GM12878 (cell line): Measurements from ENCODE around the gene ERN1.
A peak's percentile ranks its signal among the peaks of the same experiment; 100 is the strongest.

ENCODE experiments used
- BRCA1 ChIP-seq: IDR thresholded peaks from 2 replicates; pipeline ENCODE4 v1.6.1; 2011; ENCODE audit warnings: low read depth, low read length, improper control_type of control experiment
- CBX5 ChIP-seq: sonication (generic); IDR thresholded peaks from 2 replicates; pipeline ENCODE4 v1.6.1; 2016; ENCODE audit warnings: low read depth, moderate library complexity, mild to moderate bottlenecking, inconsistent platforms
- CHD2 ChIP-seq: IDR thresholded peaks from 2 replicates; pipeline ENCODE4 v1.6.1; 2011; ENCODE audit warnings: low read depth, low read length, improper control_type of control experiment, borderline replicate concordance
- E2F8 ChIP-seq: fragments of 450-650 bp; IDR thresholded peaks from 2 replicates; pipeline ENCODE4 v1.6.1; 2018; ENCODE audit warnings: mild to moderate bottlenecking, low read depth, moderate library complexity; ENCODE audit not compliant: partially characterized antibody
- EP300 ChIP-seq, 2 experiments: fragments of 150-350 bp in 1 of 2; IDR thresholded peaks; 2 replicates each; pipeline ENCODE4 v1.6.1; 2011 to 2012; ENCODE audit warnings: low read depth in 2 of 2, low read length in 2 of 2, borderline replicate concordance in 1 of 2, improper control_type of control experiment in 1 of 2, inconsistent platforms in 1 of 2; ENCODE audit not compliant: control insufficient read depth in 1 of 2
- POLR2A ChIP-seq: IDR thresholded peaks from 2 replicates; pipeline ENCODE4 v1.6.1; 2011; ENCODE audit warnings: low read depth, mild to moderate bottlenecking, low read length
- SIN3A ChIP-seq: IDR thresholded peaks from 2 replicates; pipeline ENCODE4 v1.6.1; 2012; ENCODE audit warnings: low read depth, low read length, improper control_type of control experiment
- SRF ChIP-seq, 2 experiments: IDR thresholded peaks; 2 replicates each; pipeline ENCODE4 v1.6.1; 2011; ENCODE audit warnings: low read depth in 2 of 2, low read length in 2 of 2, mild to moderate bottlenecking in 1 of 2, moderate library complexity in 1 of 2
- USF2 ChIP-seq: IDR thresholded peaks from 2 replicates; pipeline ENCODE4 v1.6.1; 2011; ENCODE audit warnings: low read depth, low read length, improper control_type of control experiment, borderline replicate concordance
- ZBTB33 ChIP-seq: fragments of 450-650 bp; IDR thresholded peaks from 2 replicates; pipeline ENCODE4 v1.6.1; 2017; ENCODE audit warnings: mild to moderate bottlenecking
- ZZZ3 ChIP-seq: IDR thresholded peaks from 2 replicates; pipeline ENCODE4 v1.6.1; 2011; ENCODE audit warnings: low read depth; ENCODE audit not compliant: control insufficient read depth, insufficient read length
- TF ChIP-seq, protein P1 (sequence below): IDR thresholded peaks from 2 replicates; pipeline ENCODE4 v1.6.1; 2012; ENCODE audit warnings: mild to moderate bottlenecking, low read depth, low read length
- TF ChIP-seq, protein P2 (sequence below): IDR thresholded peaks from 2 replicates; pipeline ENCODE4 v1.6.1; 2012; ENCODE audit warnings: low read depth, low read length, improper control_type of control experiment

- no peak for TF ChIP-seq BRCA1
- TF ChIP-seq EP300 (IDR thresholded peaks at IDR 0.05; ENCODE audit: borderline replicate concordance in 1 of 2, control insufficient read depth in 1 of 2, low read depth in 2 of 2, low read length in 2 of 2): no peak
- no peak for TF ChIP-seq SIN3A
- 0 out of 2 replicates have a peak, but pooled peaks have one; percentile 11 for TF ChIP-seq POLR2A
- TF ChIP-seq, protein P1, sequence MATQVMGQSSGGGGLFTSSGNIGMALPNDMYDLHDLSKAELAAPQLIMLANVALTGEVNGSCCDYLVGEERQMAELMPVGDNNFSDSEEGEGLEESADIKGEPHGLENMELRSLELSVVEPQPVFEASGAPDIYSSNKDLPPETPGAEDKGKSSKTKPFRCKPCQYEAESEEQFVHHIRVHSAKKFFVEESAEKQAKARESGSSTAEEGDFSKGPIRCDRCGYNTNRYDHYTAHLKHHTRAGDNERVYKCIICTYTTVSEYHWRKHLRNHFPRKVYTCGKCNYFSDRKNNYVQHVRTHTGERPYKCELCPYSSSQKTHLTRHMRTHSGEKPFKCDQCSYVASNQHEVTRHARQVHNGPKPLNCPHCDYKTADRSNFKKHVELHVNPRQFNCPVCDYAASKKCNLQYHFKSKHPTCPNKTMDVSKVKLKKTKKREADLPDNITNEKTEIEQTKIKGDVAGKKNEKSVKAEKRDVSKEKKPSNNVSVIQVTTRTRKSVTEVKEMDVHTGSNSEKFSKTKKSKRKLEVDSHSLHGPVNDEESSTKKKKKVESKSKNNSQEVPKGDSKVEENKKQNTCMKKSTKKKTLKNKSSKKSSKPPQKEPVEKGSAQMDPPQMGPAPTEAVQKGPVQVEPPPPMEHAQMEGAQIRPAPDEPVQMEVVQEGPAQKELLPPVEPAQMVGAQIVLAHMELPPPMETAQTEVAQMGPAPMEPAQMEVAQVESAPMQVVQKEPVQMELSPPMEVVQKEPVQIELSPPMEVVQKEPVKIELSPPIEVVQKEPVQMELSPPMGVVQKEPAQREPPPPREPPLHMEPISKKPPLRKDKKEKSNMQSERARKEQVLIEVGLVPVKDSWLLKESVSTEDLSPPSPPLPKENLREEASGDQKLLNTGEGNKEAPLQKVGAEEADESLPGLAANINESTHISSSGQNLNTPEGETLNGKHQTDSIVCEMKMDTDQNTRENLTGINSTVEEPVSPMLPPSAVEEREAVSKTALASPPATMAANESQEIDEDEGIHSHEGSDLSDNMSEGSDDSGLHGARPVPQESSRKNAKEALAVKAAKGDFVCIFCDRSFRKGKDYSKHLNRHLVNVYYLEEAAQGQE: no peak
- TF ChIP-seq, protein P2, sequence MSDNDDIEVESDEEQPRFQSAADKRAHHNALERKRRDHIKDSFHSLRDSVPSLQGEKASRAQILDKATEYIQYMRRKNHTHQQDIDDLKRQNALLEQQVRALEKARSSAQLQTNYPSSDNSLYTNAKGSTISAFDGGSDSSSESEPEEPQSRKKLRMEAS: no peak
- no peak for TF ChIP-seq SRF (IDR thresholded peaks at IDR 0.05; ENCODE audit: low read depth in 2 of 2, low read length in 2 of 2)
- no peak for TF ChIP-seq CBX5
- no peak for TF ChIP-seq ZZZ3
- TF ChIP-seq USF2: no peak
- no peak for TF ChIP-seq ZBTB33
- TF ChIP-seq E2F8: no peak
- no peak for TF ChIP-seq CHD2
Observed at GRCh38 chr17:64091116-64091515, 38.8 kb downstream of the ERN1 start.
